ENCODE data around the gene BICD1.
A peak's percentile ranks its signal among the peaks of the same experiment; 100 is the strongest.

BICD1 gene

DNA sequence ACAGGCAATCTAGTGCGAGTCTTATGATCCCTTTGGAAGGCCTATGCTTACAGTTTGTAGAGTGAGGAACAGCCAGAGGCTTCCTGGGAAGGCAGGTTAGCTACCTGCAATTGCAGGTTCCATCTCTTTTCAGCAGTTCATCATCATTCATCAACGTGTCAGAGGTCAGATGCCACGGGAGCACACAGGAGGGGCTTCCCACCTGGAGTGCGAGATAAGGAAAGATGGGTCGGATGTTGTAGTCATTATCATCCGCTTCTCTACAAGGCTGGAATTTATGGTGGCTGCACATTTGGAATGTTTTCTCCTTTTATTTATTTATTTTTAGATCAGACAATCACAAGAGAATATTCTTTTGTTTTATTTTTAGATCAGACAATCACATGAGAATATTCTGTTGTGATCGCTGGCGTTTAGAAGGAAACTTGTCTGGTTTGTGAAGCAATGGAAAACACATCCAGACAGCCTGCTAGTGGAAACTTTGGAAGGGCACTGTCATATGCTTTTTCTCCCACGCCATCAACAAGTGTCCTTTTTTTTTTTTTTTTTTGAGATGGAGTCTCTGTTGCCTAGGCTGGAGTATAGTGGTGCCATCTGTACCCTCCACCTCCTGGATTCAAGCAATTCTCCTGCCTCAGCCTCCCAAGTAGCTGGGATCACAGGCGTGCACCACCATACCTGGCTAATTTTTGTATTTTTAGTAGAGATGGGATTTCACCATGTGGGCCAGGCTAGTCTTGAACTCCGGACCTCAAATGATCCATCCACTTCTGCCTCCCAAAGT, 1.9 kb upstream of the BICD1 start:
- no peak for DNase-seq

- no peak for DNase-seq
Observed at GRCh38 chr12:32105986-32106516, 596 bp upstream of the BICD1 start.

DNA sequence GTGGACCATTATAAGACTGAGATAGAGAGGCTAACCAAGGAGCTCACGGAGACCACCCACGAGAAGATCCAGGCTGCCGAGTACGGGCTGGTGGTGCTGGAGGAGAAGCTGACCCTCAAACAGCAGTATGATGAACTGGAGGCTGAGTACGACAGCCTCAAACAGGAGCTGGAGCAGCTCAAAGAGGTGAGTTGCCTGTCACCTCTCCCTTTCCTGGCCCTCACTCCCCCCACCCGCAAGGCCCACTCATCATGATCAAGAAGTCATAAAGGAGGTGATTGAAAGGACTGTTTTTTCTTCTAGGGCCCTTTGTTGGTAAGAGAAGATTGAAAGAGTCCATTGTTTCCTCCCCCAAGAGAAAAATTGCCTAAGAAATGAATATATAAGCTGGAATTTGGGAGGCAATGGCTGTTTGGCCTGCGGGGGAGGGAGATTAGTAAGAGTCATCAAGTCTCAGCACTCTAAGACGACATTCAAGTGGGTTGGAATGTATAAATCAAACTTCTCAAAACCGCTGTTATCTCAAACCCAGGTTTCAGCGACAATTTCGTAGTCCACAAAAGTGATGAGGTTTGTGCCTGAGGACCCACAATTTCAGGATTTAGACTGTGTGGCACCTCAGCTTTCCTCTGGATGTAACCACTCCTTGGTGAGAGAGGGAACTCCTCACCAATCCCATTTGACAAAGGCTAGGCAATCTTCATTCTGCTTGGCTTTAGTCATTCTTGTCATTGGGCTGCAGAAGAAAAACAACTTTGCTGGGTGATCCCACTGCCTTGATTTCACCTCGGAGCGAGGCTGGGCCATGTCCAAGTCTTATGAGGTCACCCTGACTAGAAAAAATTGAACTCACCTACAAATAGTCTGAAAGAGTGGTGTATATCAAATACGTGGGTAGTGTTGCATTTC, 966 bp downstream of the BICD1 start:
- DNase-seq = peak; percentile 73

DNA sequence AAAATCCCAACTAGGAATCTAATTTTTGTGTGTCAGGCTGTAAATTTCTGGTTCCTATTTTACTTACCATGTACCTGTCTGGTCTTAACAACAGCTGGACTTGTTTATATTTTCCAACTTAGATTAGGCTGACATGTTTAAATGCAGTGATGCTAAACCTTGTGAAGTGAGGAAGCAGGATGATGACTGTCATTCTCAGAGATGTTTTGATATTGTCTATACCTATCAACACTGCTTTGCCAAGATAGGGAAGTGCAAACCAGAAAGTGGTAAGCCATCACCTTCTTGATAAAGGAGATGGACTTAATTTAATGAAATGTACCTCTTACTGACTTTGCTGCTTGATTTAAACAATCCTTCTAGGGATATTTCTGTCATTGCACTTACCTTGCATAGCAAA, 2.1 kb downstream of the BICD1 start:
- no peak for DNase-seq

GRCh38 chr12:32110417-32110816, 3.8 kb downstream of the BICD1 start:
- DNase-seq = no peak

DNA sequence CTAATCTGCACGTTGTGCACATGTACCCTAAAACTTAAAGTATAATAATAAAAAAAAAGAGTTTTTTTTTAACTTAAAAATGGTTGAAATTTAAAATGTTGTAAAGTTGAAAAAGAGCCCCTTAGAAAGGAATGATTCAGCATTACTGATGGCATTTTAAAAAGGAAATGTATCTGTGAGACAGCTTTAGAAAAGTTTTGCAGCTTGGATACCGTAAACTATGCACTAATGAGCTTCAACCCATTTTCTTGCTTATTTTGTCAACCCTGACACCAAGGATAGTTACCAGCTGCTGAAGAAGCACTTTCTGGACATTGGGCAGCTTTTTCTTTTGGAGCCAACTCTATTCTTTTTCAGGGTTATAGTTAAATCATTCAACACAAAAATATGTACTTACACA, 4.3 kb downstream of the BICD1 start:
- DNase-seq = no peak

GRCh38 chr12:32115404-32116104, 8.9 kb downstream of the BICD1 start:
- DNase-seq = peak; percentile 98

- DNase-seq = peak; percentile 70
Observed at GRCh38 chr12:32116897-32117296, 10.2 kb downstream of the BICD1 start.

DNA sequence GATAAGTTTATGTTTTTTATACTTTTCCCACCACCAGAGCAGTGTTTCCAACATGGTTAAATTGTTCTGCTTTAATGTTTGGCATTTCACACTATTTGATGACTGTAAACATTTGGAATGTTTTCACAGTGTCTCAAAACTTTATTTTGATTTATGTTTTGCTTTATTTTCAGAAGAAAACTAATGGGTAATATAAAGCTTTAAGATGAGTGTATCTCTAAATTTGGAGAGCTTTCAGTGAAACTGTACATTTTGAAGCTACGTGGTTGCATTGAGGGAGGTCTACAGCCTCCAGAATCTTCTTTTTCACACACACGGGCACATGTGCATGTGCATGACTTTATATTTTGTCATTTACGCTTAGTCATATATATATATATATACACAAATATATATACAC, 10.7 kb downstream of the BICD1 start:
- DNase-seq = peak; percentile 29

DNA sequence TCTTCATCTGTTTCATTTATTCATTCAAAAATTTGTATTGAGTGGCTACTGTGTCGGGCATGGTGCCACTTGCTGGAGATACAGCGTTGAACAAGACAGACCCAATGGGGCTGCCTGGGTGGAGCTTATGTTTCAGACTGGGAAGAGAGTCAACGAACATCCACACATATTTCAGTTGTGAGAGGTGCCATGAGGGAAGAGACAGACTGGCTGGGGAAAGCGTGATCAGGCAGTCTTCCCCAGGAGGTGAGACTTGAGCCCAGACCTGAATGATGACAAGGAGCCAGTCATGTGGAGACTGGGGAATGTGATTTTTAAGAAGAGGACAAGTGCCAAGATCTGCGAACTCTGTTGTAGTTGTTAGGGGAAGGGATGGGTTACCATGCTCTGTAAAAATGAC, 12.2 kb downstream of the BICD1 start:
- DNase-seq = no peak

DNA sequence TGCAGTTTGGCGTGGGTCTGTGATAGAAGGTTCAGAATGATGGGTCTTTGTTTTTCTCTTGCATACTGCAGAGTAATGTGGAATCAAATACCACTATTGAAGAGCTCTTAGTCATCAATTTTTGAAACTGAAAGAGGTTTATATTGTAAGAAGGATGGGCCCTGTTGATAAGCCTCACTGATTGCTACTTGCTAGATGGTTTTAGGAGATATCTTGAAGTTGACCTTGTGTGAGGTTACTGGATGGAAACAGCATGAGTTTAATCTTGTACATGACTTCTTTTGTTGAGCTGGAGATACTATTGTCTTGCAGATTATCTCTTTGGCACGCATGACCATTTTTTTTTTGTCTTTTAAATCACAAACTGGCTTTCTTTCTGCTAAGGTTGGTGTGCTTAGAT, 13.8 kb downstream of the BICD1 start:
- no peak for DNase-seq

- DNase-seq = no peak
Observed at GRCh38 chr12:32124637-32125036, 18.0 kb downstream of the BICD1 start.

DNA sequence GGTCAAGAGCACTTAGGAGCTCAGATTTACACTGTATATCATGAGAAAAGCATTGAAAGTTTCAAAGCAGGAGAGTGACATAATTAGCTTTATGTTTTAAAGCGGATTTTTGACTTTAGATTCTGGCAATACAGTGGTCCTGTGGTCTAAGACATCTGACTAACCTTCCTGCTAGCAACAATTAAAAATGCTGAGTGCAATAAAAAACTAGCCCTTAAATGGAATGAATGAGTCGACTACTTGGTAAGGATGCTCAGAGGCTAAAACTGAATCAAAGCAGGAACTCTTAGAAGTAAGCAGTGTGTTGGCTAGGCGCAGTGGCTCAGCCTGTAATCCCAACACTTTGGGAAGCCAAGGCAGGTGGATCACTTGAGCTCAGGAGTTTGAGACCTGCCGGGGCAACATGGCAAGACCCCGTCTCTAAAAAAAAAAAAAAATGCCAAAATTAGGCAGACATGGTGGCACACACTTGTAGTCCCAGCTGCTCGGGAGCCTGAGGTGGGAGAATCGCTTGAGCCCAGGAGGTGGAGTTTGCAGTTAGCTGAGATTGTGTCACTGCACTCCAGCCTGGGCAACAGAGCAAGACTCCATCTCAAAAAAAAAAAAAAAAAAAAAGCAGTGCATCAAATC, 18.9 kb downstream of the BICD1 start:
- peak; percentile 44 for DNase-seq

- peak; percentile 73 for DNase-seq
Observed at GRCh38 chr12:32126720-32127119, 20.1 kb downstream of the BICD1 start.

DNA sequence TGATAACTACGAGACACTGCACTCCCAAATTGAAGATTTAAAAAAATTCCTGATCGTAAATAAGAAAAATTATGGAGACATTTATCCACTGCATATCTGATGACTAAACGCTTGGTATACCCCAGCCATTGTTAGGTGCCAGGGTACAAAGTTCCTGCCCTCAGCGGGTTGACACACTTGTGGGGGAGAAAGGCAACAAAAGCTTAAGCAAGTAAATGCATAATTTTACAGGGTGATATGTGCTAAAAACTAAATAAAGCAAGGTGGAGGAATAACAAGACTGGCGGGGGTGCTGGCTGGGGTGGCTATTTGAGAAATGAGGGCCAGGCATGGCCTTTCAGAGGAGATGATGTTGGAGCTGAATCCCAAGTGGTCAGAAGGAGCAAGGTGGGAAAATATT, 25.0 kb downstream of the BICD1 start:
- DNase-seq = no peak

- peak; percentile 27 for DNase-seq
Observed at GRCh38 chr12:32134101-32134888, 27.6 kb downstream of the BICD1 start.

- no peak for DNase-seq
Observed at GRCh38 chr12:32135967-32136366, 29.3 kb downstream of the BICD1 start.

- DNase-seq = no peak
Observed at GRCh38 chr12:32136404-32136803, 29.8 kb downstream of the BICD1 start.

- DNase-seq = no peak
Observed at GRCh38 chr12:32139064-32139421, 32.4 kb downstream of the BICD1 start.

GRCh38 chr12:32140877-32141276, 34.2 kb downstream of the BICD1 start:
- no peak for DNase-seq

DNA sequence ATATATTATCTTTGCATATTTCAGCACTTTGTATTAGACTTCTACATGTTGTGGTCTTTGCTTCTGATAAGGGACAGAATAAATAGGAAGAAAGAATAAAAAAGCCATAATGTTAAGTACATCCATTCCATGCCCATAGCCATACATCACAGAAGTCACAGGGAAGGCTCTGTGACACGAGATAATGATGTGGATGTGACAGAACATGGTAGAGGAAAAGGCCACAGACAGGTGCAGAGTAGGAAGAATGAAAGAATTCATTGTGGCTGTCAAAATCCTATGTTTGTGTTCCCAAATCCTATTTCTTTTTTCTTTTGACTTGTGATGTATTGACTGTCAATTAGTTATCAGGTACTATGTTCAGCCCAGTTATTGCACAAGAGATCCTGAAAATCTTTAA, 38.4 kb downstream of the BICD1 start:
- DNase-seq = no peak

Data from HCEC 1CT (cell line).